SU-DHL-6 (cell line): ENCODE results near the gene MYLK4.

Source experiments
- EZH2phosphoT487 ChIP-seq: fragments of 200-600 bp; sonication (generic), shearing (Covaris generic); conservative IDR thresholded peaks from 2 replicates; pipeline ENCODE4 v1.6.1; 2018; ENCODE audit warnings: mild to moderate bottlenecking, antibody characterized with exemption, low read length, moderate library complexity, mixed read lengths
- TF ChIP-seq, protein P1 (sequence below): fragments of 200-600 bp; sonication (generic); IDR thresholded peaks from one replicate; pipeline ENCODE4 v1.5.1; 2017; ENCODE audit warnings: antibody characterized with exemption, mild to moderate bottlenecking, low read length, moderate library complexity; ENCODE audit not compliant: insufficient read depth, poor library complexity, severe bottlenecking

DNA sequence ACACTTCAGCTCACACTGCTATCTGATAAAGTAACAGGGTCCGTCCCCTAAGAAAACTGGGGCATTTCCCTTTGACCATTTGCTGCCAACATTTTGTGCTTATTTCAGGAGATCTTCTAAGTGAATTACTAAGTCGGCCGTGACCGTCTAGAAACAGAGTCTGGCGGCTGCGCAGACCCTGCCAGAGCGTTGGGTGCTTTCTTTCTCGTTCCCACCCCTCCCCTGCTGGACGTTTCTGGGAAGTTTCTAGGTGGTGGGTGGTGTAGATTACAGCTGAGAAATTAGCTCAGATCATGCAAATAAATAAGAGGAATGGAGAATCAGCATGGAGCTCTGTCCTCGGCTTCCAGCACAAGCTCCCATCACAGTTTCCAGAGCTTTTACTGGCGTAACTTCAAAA lies 128.1 kb downstream of the MYLK4 start:
- TF ChIP-seq, protein P1, sequence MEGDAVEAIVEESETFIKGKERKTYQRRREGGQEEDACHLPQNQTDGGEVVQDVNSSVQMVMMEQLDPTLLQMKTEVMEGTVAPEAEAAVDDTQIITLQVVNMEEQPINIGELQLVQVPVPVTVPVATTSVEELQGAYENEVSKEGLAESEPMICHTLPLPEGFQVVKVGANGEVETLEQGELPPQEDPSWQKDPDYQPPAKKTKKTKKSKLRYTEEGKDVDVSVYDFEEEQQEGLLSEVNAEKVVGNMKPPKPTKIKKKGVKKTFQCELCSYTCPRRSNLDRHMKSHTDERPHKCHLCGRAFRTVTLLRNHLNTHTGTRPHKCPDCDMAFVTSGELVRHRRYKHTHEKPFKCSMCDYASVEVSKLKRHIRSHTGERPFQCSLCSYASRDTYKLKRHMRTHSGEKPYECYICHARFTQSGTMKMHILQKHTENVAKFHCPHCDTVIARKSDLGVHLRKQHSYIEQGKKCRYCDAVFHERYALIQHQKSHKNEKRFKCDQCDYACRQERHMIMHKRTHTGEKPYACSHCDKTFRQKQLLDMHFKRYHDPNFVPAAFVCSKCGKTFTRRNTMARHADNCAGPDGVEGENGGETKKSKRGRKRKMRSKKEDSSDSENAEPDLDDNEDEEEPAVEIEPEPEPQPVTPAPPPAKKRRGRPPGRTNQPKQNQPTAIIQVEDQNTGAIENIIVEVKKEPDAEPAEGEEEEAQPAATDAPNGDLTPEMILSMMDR, result no peak
- TF ChIP-seq EZH2phosphoT487, result no peak
